ENCODE results near the gene RASGRF2. TPM values are rescaled to one million over a fixed set of nuclear protein-coding genes. Genes with fewer than 3 reads are reported as not detected.

The RASGRF2 gene
- total RNA-seq, 4 donors from 2014 or later, result 3.8 to 9.1 (median 5.3) TPM

DNA sequence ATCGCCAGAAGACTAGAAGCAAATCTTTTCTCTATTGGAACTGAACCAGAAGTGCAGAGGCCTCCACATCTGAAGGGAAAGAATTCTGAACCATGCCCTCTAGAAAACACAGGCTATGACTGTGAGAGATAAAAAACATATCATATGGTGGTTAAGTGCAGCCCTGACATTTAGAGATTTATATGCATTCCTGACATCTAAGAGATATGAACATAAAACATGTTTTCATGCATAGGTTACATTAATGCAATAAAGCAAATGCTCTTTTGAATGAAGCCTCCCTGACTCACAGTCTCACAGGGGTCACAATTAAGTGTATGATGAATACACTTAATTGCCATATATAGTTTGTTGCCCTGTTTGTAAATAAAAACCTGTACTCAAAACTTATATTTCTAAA, 244.0 kb downstream of the RASGRF2 start:
- no peak for ATAC-seq

GRCh38 chr5:81205058-81205457, 244.9 kb downstream of the RASGRF2 start:
- no peak overlapping the region for H3K27ac ChIP-seq
- H3K36me3 ChIP-seq, result no peaks in the 10 kb centered on the region
- 70 to 100% methylated on average over 1 to 4 of the region's 4 CpGs for WGBS, 2 donors (ENCODE audit: low coverage in 1 of 2)
- H3K4me3 ChIP-seq, result no peak overlapping the region
- H3K9me3 ChIP-seq, result no peaks in the 10 kb centered on the region
- ATAC-seq, result no peak
- H3K4me1 ChIP-seq, result no peaks in the 10 kb centered on the region
- TF ChIP-seq EP300 (IDR thresholded peaks at IDR 0.05) (no peak), POLR2AphosphoS5 (IDR thresholded peaks at IDR 0.05) (no peak), POLR2A (IDR thresholded peaks at IDR 0.05) (no peak), CTCF (IDR thresholded peaks at IDR 0.05) (no peak)
- peaks cover 4% of the 10 kb centered on the region for H3K27me3 ChIP-seq

More for the DNA sequence above, 244.0 kb downstream of the RASGRF2 start:
- TF ChIP-seq POLR2A (IDR thresholded peaks at IDR 0.05), result no peak
- no peak for TF ChIP-seq EP300 (IDR thresholded peaks at IDR 0.05)
- no peak for TF ChIP-seq POLR2AphosphoS5 (IDR thresholded peaks at IDR 0.05)
- no peak for TF ChIP-seq CTCF (IDR thresholded peaks at IDR 0.05)
- Histone ChIP-seq H3K9me3 (no peaks in the 10 kb centered on the region), H3K4me3 (no peak overlapping the region), H3K36me3 (no peaks in the 10 kb centered on the region), H3K4me1 (no peaks in the 10 kb centered on the region), H3K27ac (no peak overlapping the region), H3K27me3 (peaks cover 3% of the 10 kb centered on the region)
- WGBS, 2 donors (ENCODE audit: low coverage in 1 of 2), result 86 to 91% methylated on average over 1 of the region's 1 CpG

DNA sequence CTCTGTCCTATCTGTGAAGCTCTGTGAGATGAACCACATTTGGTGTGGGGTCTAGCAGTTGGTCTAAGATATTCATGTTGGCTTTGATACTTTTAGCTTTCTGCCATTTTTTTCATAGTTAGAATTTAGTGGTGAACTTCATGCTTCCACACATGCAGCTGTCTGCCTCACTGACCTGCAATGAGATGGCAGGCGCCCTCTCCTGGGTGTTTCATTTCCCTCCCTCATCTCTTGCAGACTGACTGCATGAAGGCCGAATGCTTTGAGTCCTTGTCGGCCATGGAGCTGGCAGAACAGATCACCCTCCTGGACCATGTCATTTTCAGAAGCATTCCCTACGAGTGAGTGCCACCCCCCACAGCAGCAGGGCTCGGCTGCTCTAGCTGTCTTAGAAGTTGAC, 246.8 kb downstream of the RASGRF2 start:
- WGBS, 2 donors (ENCODE audit: low coverage in 1 of 2), result 54 to 90% methylated on average over 2 of the region's 5 CpGs
- H3K9me3 ChIP-seq, result no peaks in the 10 kb centered on the region
- peaks cover 4% of the 10 kb centered on the region for H3K27me3 ChIP-seq
- TF ChIP-seq EP300 (IDR thresholded peaks at IDR 0.05) (no peak), CTCF (IDR thresholded peaks at IDR 0.05) (no peak), POLR2A (IDR thresholded peaks at IDR 0.05) (no peak), POLR2AphosphoS5 (IDR thresholded peaks at IDR 0.05) (no peak)
- H3K36me3 ChIP-seq, result no peaks in the 10 kb centered on the region
- no peak overlapping the region for H3K4me3 ChIP-seq
- no peak for ATAC-seq
- H3K4me1 ChIP-seq, result no peaks in the 10 kb centered on the region
- no peak overlapping the region for H3K27ac ChIP-seq

DNA sequence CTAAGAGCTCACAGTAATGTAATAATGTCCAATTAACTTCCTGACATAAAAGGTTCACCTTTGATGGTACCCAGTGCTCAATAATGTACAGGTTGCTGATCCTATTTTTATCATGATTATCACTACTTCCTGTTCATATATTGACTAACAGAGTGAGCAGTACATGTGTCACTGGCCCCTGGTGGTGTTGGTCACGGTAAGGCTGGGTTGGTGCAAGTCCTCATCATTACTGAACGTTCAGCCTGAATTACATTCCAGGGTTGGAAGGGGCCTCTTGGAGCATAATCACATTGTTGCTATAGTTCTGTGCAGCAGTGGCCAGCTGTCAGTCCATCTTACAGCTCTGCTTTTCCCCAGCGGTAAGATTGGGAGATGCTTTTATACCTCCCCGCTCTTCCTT, 248.7 kb downstream of the RASGRF2 start:
- 70 to 88% methylated on average over 3 to 4 of the region's 4 CpGs for WGBS, 2 donors (ENCODE audit: low coverage in 1 of 2)
- no peak for ATAC-seq
- Histone ChIP-seq H3K9me3 (no peaks in the 10 kb centered on the region), H3K4me3 (no peak overlapping the region), H3K27me3 (peaks cover 4% of the 10 kb centered on the region), H3K36me3 (no peaks in the 10 kb centered on the region), H3K4me1 (no peaks in the 10 kb centered on the region), H3K27ac (no peak overlapping the region)
- no peak for TF ChIP-seq POLR2AphosphoS5 (IDR thresholded peaks at IDR 0.05)
- no peak for TF ChIP-seq POLR2A (IDR thresholded peaks at IDR 0.05)
- no peak for TF ChIP-seq CTCF (IDR thresholded peaks at IDR 0.05)
- TF ChIP-seq EP300 (IDR thresholded peaks at IDR 0.05), result no peak

DNA sequence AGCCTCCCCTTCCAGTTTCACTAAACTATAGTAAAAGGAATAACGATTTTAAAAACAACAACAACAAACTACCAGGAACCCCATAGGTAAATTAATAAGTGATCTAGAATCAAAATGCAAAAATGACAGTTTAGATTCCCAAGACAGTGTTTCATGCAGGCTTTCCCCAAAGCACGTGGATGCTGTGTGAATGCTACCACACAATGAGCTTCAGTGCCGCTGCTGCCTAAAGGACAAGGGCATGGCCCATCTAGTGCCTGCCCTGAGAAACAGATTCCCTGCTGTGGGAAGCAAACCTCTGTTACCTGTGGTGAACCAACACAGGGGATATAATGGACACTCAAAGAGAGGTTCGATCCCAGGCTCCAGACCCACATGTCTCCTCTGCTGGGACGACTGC, 249.2 kb downstream of the RASGRF2 start:
- no peaks in the 10 kb centered on the region for H3K4me1 ChIP-seq
- no peak overlapping the region for H3K27ac ChIP-seq
- TF ChIP-seq CTCF (IDR thresholded peaks at IDR 0.05), result no peak
- TF ChIP-seq POLR2A (IDR thresholded peaks at IDR 0.05), result no peak
- no peak for TF ChIP-seq EP300 (IDR thresholded peaks at IDR 0.05)
- no peak for TF ChIP-seq POLR2AphosphoS5 (IDR thresholded peaks at IDR 0.05)
- H3K4me3 ChIP-seq, result no peak overlapping the region
- H3K9me3 ChIP-seq, result no peaks in the 10 kb centered on the region
- ATAC-seq, result no peak
- 29 to 53% methylated on average over 1 to 2 of the region's 5 CpGs for WGBS, 2 donors (ENCODE audit: low coverage in 1 of 2)
- H3K36me3 ChIP-seq, result no peaks in the 10 kb centered on the region
- peaks cover 4% of the 10 kb centered on the region for H3K27me3 ChIP-seq
